Stimulated activated CD8-positive, alpha-beta memory T cell treated with anti-CD3 and anti-CD28 coated beads, Interleukin-15, amount 100 ng/mL, for 48 hours (primary cell): ENCODE data around the gene SPHK2.
"Not testable (repeated sequence)": the region's sequence is repeated elsewhere in the genome, so short reads cannot be mapped to it uniquely, and the experiment has no call there.

Source experiments
- DNase-seq, 2 donors: peaks; one replicate each; pipeline ENCODE4 v3.0.0-alpha.2; 2020; ENCODE audit warnings: low read depth in 2 of 2

Gene SPHK2

DNA sequence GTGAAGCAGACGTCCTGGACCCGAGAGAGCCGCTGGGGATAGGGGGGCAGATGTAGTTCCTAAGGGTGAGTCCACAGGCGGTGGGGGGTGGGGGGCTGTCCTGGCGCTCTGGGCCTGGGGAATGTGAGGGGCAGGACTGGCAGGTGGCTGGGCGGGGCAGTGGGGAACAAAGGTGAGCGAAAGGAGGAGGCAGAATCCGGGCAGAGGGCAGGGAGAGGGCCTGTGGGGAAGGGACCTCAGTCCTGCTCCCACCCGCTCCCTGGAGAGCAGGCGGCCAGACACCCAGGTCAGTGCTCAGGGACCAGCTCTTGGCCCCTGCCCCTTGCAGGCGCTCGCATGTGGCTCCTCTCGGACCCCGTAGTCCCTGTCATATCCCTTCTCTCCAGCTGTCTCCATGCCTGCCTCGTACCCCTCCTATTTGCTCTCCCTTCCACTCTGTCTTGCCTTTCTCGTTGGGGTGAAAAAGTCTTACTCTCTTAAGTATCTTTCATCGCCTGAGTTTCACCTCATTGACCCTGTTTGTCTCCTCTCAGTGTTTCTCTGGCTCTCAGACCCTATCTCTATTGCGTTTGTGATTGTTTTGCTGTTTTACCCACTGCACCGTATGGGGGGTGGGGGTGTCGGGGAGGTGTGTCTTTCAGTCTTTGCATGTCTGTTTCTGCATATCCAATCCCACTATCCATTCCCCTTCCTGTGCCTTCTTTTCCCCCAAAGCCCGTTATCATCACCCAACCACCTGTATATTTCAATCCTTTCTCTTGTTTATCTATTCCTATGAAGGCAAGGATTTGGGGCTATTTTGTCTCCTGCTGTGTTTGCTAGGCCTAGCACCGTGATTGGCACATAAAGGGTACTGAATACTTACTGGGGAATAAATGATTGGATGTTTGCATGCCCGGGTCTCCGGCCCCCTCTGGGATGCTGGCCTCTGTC is 5.8 kb downstream of the SPHK2 start:
- DNase-seq: no peak

DNA sequence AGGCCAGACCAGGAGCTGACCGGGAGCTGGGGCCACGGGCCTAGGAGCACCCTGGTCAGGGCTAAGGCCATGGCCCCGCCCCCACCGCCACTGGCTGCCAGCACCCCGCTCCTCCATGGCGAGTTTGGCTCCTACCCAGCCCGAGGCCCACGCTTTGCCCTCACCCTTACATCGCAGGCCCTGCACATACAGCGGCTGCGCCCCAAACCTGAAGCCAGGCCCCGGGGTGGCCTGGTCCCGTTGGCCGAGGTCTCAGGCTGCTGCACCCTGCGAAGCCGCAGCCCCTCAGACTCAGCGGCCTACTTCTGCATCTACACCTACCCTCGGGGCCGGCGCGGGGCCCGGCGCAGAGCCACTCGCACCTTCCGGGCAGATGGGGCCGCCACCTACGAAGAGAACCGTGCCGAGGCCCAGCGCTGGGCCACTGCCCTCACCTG is 6.6 kb downstream of the SPHK2 start:
- DNase-seq: no peak

DNA sequence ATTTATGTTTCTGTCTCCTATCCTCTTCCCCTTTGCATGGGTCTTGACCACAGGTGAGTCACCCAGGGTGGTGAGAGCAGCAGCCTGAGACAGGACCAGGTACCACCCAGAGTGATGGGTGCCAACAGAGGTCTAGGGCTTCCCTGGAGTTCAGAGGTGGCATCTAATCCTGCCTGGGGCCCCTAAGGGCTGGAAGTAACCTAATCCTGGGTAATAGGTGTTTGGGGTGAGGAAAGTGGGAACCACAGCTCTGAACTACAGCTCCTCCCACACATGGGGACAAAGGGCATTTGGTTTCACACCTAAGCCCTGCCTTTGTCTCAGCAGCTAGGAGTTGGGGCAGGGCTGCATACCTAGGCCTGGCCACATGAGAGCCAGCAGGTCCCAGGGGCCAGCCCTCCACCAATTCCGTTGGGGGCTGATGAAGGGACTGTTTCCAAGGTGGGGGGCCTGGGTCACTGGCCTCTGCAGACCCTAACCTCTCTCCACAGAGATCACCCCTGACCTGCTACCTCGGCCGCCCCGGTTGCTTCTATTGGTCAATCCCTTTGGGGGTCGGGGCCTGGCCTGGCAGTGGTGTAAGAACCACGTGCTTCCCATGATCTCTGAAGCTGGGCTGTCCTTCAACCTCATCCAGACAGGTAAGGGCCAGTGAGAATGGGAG is 8.0 kb downstream of the SPHK2 start:
- DNase-seq: no peak

DNA sequence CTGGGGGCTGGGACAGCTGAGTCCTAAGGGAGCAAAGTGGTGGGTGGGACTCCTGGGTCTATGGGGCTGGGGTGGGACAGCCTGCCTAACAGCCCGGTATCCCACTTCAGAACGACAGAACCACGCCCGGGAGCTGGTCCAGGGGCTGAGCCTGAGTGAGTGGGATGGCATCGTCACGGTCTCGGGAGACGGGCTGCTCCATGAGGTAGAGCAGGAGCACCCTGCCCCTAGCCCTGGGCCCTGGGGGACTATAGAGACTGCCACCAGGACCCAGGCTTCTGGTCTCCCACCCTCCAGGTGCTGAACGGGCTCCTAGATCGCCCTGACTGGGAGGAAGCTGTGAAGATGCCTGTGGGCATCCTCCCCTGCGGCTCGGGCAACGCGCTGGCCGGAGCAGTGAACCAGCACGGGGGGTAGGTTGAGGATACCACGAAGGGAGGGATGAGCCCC is 8.6 kb downstream of the SPHK2 start:
- no peak for DNase-seq

DNA sequence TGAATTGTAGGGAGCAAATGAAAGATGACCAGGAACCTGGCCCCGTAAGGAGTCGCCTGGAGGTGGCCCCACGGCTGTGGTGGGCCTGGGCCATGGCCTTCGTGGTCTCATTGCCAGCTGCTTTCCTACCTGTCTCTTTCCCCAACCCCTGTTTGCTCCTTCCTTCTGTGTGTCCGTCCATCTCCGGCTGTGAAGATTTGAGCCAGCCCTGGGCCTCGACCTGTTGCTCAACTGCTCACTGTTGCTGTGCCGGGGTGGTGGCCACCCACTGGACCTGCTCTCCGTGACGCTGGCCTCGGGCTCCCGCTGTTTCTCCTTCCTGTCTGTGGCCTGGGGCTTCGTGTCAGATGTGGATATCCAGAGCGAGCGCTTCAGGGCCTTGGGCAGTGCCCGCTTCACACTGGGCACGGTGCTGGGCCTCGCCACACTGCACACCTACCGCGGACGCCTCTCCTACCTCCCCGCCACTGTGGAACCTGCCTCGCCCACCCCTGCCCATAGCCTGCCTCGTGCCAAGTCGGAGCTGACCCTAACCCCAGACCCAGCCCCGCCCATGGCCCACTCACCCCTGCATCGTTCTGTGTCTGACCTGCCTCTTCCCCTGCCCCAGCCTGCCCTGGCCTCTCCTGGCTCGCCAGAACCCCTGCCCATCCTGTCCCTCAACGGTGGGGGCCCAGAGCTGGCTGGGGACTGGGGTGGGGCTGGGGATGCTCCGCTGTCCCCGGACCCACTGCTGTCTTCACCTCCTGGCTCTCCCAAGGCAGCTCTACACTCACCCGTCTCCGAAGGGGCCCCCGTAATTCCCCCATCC is 9.4 kb downstream of the SPHK2 start:
- DNase-seq: no peak

DNA sequence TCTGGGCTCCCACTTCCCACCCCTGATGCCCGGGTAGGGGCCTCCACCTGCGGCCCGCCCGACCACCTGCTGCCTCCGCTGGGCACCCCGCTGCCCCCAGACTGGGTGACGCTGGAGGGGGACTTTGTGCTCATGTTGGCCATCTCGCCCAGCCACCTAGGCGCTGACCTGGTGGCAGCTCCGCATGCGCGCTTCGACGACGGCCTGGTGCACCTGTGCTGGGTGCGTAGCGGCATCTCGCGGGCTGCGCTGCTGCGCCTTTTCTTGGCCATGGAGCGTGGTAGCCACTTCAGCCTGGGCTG is 9.9 kb downstream of the SPHK2 start:
- DNase-seq: no peak

DNA sequence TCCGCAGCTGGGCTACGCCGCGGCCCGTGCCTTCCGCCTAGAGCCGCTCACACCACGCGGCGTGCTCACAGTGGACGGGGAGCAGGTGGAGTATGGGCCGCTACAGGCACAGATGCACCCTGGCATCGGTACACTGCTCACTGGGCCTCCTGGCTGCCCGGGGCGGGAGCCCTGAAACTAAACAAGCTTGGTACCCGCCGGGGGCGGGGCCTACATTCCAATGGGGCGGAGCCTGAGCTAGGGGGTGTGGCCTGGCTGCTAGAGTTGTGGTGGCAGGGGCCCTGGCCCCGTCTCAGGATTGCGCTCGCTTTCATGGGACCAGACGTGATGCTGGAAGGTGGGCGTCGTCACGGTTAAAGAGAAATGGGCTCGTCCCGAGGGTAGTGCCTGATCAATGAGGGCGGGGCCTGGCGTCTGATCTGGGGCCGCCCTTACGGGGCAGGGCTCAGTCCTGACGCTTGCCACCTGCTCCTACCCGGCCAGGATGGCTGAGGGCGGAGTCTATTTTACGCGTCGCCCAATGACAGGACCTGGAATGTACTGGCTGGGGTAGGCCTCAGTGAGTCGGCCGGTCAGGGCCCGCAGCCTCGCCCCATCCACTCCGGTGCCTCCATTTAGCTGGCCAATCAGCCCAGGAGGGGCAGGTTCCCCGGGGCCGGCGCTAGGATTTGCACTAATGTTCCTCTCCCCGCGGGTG is 10.4 kb downstream of the SPHK2 start:
- DNase-seq: no peak

DNA sequence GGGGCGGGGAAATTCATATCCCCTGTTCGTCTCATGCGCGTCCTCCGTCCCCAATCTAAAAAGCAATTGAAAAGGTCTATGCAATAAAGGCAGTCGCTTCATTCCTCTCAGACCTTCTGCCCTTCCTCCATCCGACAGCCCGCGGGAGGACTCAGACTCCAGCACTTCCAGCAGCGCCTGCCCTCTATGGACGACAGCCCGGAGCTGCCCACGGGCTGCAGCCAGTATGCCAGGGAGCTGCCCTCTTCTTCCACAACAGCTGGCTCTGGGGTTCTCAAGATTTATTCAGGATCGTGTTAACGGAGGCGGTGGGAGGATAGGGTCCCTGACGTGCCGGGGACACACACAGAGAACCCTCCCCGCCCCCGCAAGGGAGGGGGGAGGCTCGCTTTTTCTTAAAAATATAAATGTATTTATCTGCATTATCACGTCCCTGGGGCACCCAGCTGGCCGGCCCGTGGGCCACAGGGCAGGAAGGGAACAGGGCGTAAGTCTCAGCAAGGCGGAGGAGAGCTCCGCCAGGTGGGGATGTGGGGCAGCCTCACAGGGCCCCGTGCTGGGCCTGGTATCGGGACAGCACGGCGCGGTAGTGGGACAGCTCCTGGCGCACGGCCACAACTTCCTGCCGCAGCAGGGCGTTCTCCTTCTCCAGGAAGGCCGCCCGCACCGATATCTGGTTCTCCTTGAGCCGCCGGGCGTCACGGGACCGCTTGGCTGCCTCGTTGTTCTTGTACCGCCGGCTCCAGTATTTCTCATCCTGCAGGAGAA is 11.2 kb downstream of the SPHK2 start:
- no peak for DNase-seq

DNA sequence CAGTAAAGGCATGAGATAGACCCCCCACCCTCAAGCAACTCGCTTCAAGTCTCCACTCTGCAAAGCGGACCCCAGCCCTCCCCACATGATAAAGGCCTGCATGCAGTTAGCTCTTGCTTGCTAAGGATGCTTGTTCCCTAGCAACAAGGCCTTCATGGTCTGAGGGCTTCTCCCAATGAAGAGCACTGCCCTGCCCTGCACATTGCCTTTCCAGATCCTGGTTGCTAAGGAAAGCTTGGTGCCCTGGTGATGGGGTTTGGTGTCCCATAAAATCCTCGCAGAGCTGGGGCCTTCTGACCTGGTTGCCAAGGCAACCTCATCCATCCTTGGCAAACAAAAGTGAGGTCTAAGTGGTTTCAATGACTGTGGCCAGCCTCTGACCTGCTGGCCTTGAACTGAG is 11.9 kb downstream of the SPHK2 start:
- no peak for DNase-seq

DNA sequence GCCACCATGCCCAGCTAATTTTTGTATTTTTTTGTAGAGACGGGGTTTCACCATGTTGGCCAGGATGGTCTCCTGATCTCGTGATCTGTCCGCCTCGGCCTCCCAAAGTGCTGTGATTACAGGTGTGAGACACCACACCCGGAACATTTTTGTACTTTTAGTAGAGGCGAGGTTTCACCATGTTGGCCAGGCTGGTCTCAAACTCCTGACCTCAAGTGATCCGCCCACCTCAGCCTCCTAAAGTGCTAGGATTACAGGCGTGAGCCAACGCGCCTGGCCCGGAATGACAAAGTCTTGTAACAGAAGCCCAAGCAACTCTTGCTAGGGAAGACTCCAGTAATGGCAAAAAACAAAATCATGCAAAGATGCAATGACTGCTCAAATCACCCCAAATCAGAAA is 13.0 kb downstream of the SPHK2 start:
- not testable (repeated sequence) for DNase-seq

DNA sequence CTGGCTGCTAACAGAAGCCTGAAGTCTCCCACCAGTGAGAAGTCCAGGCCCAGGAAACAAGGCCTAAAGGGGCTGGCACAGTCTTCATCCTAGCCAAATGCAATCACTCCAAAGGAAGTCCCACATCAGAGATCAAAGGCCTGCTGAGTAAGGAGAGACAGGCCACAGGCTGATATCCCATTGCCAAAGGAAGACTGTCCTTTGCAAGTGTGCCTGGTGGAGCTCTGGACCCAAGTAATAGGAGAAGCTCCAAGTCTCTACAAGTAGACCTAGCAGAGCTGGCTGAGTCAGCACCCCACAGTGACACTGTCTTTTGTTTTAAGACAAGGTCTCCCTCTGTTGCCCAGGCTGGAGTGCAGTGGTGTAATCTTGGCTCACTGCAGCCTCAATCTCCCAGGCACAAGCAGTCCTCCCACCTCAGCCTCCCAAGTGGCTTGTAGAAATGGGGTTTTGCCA is 13.4 kb downstream of the SPHK2 start:
- DNase-seq: no peak

DNA sequence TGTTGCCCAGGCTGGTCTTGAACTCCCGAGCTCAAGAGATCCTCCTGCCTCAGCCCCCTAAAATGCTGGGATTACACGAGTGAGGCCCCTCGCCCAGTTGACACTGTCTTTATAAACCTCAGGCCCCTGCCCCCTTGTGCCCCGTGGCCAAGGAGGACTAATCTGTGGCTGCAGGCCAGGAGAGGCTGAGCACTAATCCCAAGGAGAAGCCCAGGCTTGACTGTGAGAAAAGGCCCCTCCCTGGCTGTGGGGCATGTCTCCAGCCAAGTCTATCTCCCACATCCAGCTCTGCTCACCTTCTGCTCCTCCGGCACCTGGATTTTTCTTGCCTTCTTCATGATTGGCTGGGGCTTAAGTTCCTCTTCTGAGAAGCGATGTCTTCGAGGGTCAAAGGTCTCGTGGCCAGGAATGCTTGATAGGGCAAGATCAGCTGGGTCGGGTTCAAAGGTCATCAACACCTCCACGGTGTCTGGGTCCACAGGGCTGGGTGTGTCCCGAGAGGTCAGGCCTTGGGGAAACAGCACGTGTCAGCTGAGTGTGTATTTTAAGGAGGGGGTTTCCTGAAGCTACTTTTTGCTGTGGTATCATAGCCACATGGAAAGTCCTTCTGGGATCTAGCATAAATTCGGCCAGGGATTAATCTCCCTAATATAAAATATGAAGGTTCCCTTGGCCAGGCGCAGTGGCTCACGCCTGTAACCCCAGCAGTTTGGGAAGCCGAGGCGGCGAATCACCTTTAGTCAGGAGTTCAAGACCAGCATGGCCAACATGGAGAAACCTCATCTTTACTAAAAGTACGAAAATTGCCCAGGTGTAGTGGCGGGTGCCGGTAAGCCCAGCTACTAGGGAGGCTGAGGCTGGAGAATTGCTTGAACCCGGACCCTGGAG is 14.1 kb downstream of the SPHK2 start:
- no peak for DNase-seq

DNA sequence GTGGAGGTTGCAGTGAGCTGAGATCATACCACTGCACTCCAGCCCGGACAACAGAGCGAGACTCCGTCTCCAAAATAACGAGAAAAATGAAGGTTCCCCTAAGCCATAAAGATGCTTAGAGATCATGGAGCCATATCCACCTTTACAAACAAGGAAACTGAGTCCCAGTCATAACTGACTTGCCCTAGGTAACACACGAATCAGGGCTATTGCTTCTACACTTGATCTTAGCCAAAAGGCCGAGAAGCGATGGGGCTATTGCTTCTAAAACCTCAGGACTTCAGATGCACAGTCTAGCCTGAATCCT is 14.7 kb downstream of the SPHK2 start:
- no peak for DNase-seq

DNA sequence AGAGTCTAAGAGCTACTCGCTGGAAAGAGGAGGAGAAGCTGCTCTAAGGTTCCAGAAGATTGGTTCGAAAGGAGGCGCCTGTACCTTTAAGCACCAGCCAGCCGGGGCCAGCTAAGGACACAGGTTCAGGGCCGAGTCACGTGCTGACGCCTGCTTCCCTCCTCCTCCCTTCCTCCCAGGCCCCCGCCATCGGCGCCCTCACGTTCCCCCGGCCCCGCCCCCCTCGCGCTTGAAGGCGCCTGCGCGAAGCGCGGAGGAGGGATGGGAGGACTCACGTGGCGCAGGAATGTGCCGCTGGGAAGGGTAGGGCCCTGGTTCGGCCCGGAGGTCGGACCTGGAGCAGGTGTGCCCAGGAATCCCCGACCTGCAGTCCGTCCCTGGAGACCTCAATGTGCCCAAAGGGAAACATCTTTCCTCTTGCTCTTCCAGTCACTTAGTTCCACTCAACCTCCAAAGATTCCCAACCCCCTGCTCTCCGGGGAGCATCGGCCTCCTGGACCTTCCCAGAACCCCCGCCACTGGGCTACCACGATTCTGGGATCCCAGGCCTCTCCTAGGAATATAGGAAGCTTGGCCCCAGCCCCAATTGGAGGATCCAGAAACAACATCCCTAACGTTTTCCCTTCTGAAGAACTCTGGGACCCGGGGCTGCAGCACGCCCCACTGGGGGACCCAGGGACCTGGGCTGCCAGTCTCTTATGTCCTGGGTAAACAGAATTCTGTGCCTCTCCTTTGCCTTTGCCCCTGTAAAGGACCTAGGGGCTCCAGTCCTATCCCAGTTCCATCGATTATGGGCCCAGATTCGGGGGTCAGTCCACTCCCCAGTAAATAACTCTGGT is 15.3 kb downstream of the SPHK2 start:
- DNase-seq: peak; percentile 89 to 91

DNA sequence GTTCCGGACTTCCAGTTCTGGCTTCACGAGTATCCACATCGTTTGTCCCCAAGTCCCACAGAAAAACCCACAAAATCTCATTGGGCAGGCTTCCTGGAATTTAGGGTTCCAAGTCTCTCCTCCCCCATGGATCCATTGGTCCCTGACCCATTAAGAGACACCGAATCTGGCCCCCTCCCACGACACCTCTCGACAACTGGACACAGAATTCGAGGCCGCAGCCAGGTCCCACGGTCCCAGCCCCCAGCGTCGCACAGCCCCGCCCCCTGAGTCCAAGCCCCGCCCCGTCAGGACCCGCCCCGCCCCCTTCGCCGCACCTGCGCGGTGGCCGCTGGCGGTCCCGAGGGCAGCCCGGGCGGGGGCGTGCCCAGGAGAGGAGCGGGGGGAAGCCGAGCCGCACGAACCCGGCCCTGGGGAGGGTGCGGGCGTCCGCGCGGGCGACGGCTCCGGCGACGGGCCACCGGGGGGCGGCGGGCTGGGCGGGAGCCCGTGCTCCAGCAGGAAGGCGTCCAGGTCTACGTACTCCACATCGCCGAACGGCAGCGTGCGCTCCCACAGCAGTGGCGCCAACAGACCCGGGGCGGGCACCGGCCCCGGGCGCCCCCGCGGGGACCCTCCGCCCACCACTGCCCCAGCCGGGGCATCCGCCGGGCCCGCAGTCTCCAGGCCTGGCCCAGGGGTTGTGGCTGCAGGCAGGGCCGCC is 16.1 kb downstream of the SPHK2 start:
- peak; percentile 64 to 67 for DNase-seq

DNA sequence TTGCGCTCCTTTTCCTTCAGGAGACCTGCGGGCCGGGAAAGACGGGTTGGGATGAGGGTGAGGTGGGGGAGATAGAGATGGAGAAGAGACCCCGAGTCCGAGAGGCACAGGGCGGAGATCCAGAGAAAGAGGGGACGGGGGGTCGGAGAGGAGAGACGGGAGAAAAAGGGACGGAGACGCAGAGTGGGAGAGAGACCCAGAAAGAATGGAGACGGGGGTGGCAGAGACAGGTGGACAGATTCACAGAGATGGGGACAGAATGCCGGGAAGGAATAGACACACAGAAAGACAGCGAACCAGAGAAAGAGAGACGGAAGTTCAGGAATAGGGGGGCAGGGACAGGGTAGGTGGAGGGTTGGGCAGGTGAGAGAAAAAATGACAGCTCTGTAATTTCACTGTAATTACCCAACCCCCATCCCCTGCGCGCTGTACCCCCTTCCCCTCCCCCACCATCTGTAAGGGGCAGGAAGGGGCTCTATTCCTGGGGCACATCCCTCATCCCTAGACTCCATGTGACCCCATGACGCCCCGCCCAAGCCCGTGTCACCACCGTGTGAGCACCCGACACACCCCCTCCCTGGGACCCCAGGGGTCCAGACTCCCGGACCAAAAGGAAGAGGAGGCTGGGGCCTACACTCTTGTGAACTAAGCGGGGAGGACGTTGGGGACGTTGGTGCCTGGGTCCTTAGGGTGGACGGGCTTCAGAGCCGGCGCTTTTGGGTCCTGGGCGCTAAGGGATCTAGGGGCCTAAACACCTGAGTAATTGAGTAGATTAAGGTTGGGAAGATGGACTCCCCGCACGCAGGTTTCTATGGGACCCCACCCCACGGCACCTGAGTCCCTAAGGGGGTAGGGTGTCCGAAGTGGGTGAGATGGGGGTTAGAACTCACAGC is 16.9 kb downstream of the SPHK2 start:
- DNase-seq: no peak

DNA sequence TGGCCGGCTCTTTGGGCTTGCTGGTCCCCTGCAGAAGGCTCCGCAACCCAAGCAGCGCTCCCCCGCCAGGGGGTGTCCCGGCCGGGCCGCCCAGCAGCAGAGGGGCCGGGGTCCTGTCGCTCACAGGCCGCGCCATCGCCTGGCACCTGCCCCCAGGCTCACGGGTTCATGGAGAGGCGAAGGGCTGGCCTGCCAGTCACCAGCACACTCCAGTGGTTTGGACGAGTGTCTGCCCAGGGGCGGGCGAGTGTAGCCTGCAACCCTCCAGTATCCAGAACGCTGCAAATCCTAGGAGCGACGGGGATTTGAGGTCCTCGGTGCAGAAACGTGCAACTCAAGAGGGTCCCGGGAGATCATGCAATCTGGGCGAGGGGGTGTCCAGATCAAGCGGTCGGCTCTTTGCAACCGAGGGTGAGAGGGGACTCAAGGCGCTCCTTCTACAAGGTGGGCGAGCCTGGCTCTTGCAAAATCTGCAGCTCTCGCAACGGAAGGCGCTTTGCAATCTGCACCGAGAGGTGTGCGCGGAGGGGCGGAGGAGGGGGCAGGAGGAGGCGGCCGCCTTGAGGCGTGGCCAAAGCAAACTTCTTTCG is 17.6 kb downstream of the SPHK2 start, which contains the start of gene DBP:
Gene DBP (minus strand): TSS at position 521 of the 590 bp plus-strand sequence. CDS start 385 bp downstream, at position 136.
- DNase-seq: no peak
